HEK293T (cell line): Measurements from ENCODE around the gene NDUFB5.
A peak's percentile ranks its signal among the peaks of the same experiment; 100 is the strongest.

Experiments
- CTCF ChIA-PET: fragments of 350-600 bp; formaldehyde crosslinking; extraction: SDS; loops from one replicate; lab custom pipeline; 2021; ENCODE audit warnings: antibody characterized with exemption, inconsistent platforms; lab: Yijun Ruan, JAX
- POLR2A ChIA-PET: fragments of 350-600 bp; formaldehyde crosslinking; extraction: SDS; loops from one replicate; lab custom pipeline; 2020; ENCODE audit warnings: antibody characterized with exemption, inconsistent platforms; lab: Yijun Ruan, JAX
- DNase-seq: peaks from one replicate; pipeline ENCODE4 v3.0.0; 2012; ENCODE audit warnings: mixed read lengths; ENCODE audit errors: extremely low spot score
- ARNT ChIP-seq: fragments of 450-650 bp; IDR thresholded peaks from 2 replicates; pipeline ENCODE4 v1.6.1; 2017; ENCODE audit warnings: mild to moderate bottlenecking
- BHLHE40 ChIP-seq: fragments of 450-650 bp; IDR thresholded peaks from 2 replicates; pipeline ENCODE4 v1.6.1; 2016; ENCODE audit warnings: mild to moderate bottlenecking, moderate library complexity, borderline replicate concordance
- CTBP1 ChIP-seq: fragments of 450-650 bp; IDR thresholded peaks from 2 replicates; pipeline ENCODE4 v1.6.1; 2016; ENCODE audit warnings: borderline replicate concordance
- ELF4 ChIP-seq: fragments of 450-650 bp; IDR thresholded peaks from 2 replicates; pipeline ENCODE4 v1.6.1; 2017; ENCODE audit warnings: antibody characterized with exemption
- FOXA1 ChIP-seq: fragments of 450-650 bp; IDR thresholded peaks from 2 replicates; pipeline ENCODE4 v1.6.1; 2016; ENCODE audit warnings: mild to moderate bottlenecking
- FOXK2 ChIP-seq: fragments of 450-650 bp; IDR thresholded peaks from 2 replicates; pipeline ENCODE4 v1.6.1; 2016; ENCODE audit warnings: mild to moderate bottlenecking
- FOXM1 ChIP-seq: fragments of 450-650 bp; IDR thresholded peaks from 2 replicates; pipeline ENCODE4 v1.6.1; 2017; ENCODE audit warnings: mild to moderate bottlenecking, borderline replicate concordance
- HDGF ChIP-seq: fragments of 450-650 bp; IDR thresholded peaks from 2 replicates; pipeline ENCODE4 v1.6.1; 2017; ENCODE audit warnings: antibody characterized with exemption, borderline replicate concordance
- L3MBTL2 ChIP-seq: fragments of 450-650 bp; conservative IDR thresholded peaks from 2 replicates; pipeline ENCODE4 v1.6.1; 2016; ENCODE audit warnings: mild to moderate bottlenecking
- LEF1 ChIP-seq: fragments of 450-650 bp; IDR thresholded peaks from 2 replicates; pipeline ENCODE4 v1.6.1; 2017; ENCODE audit warnings: mild to moderate bottlenecking, borderline replicate concordance
- NFRKB ChIP-seq: fragments of 450-650 bp; IDR thresholded peaks from 2 replicates; pipeline ENCODE4 v1.6.1; 2016; ENCODE audit warnings: mild to moderate bottlenecking, moderate library complexity
- SP1 ChIP-seq: fragments of 450-650 bp; IDR thresholded peaks from 2 replicates; pipeline ENCODE4 v1.6.1; 2017
- SUZ12 ChIP-seq: fragments of 450-650 bp; IDR thresholded peaks from 2 replicates; pipeline ENCODE4 v1.6.1; 2016; ENCODE audit warnings: mild to moderate bottlenecking
- TARDBP ChIP-seq: fragments of 450-650 bp; IDR thresholded peaks from 2 replicates; pipeline ENCODE4 v1.6.1; 2016
- ZNF384 ChIP-seq: fragments of 450-650 bp; IDR thresholded peaks from 2 replicates; pipeline ENCODE4 v1.6.1; 2016
- TF ChIP-seq, protein P1 (sequence below): fragments of 450-650 bp; IDR thresholded peaks from 2 replicates; pipeline ENCODE4 v1.6.1; 2016

NDUFB5 gene

DNA sequence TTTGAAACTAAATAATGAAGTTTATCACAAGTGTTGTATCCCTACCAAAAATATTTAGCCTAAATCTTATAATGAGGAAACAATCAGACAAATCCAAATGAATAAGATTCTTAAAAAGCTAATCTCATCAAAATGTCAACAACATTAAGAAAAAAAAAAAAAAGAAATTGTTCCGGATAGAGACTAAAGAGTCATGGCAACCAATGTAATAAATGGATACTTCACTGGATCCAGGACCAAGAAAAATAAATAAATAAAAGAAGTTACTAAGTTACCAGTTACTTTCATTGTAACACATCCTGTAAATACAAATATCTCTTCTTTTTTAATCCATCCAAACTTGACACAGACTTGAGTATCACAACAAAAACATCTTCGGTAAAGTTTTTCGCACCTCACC lies 763 bp upstream of the NDUFB5 start:
- no peak for TF ChIP-seq NFRKB
- TF ChIP-seq ELF4, result no peak
- no peak for TF ChIP-seq LEF1
- TF ChIP-seq CTBP1, result no peak
- TF ChIP-seq FOXM1, result no peak
- TF ChIP-seq TARDBP, result no peak
- TF ChIP-seq ZNF384, result 0 out of 2 replicates have a peak, but pooled peaks have one; percentile 35
- ChIA-PET CTCF (no interaction called here), POLR2A (no interaction called here)
- DNase-seq, result no peak

DNA sequence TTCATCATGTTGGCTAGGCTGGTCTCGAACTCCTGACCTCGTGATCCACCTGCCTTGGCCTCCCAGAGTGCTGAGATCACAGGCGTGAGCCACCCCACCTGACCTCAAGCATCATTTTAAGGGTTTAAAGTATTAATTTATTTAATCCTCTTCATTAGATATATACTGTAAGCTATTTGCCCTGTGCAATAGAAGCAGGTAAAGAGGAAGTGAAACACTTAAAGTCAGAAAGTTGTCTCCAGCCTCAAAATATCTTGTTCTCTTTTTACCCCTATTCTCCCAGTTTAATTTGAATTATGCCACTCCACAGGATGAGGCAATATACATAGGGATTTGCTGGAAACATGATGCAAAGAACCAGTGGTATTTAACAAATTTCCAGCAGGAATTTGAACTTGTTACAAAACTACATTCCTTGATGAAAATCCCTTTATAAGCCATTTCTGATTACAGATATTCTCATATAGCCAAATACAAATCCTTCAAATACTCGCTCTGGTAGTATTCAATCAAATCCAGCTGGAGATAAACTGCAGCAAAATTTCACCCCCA lies 2.0 kb downstream of the NDUFB5 start:
- ChIA-PET CTCF (interaction anchor here (0.6 kb wide), 2 partner anchors 12 to 89 kb away, joined by 3 to 5 read pairs; no protein-coding TSS in a partner anchor), POLR2A (no interaction called here)
- TF ChIP-seq ZNF384 (no peak), FOXM1 (no peak), CTBP1 (no peak), TARDBP (no peak), FOXA1 (no peak)
- DNase-seq, result no peak

DNA sequence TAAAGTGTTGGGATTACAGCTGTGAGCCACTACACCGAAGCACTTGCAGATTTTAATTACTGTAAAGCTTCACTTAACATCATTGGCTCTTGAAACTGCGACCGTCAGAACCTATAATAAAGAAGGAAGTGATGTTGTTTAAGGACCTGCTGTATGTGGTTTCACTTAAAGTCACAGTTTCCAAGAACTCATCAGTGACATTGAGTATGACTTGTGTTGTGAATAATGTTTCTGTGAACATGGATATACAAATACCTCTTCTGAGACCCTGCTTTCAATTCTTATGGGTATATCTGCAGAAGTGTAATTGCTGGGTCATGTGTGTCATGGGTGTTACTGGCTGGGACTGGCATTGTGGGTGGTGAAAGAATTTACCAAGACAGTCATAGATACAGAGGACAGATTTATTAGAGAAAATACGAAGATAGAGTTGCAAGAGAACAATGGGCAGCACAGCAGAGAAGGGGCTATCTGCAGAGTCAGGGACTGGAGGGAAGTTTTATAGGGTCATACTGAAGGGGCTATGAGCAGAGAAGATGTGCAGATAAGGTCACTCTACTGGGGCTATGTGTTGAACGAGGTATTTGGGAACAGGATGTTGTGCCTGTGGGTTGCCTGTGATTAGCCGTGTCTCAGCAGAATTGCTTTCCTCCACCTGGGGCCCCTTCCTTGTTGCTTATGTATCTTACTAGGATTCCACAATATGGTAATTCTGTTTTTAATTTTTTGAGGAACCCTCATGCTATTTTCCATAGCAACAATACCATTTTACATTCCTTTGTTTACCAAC lies 4.5 kb downstream of the NDUFB5 start:
- DNase-seq, result no peak
- TF ChIP-seq BHLHE40 (no peak), HDGF (no peak), FOXM1 (no peak), SUZ12 (no peak), ELF4 (no peak), LEF1 (no peak), NFRKB (no peak), CTBP1 (no peak)
- ChIA-PET CTCF (no interaction called here), POLR2A (no interaction called here)

DNA sequence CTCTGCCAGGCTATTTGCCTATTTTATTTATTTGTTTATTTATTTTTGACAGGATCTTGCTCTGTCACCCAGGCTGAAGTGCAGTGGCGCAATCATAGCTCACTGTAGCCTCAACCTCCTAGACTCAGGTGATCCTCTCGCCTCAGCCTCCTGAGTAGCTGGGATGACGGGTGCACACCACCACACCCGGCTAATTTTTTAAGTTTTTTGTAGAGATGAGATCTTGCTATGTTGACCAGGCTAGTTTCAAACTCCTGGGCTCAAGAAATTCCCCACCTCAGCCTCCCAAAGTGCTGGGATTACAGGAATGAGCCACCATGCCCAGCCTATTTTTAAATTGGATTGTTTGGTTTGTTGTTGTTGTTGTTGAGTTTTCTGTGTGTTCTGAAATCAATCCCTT lies 5.5 kb downstream of the NDUFB5 start:
- TF ChIP-seq FOXA1 (no peak), HDGF (no peak), CTBP1 (no peak), ELF4 (no peak), ARNT (no peak), TARDBP (no peak), FOXK2 (no peak), NFRKB (no peak), BHLHE40 (no peak), ZNF384 (no peak), SP1 (no peak), SUZ12 (no peak)
- TF ChIP-seq, protein P1, sequence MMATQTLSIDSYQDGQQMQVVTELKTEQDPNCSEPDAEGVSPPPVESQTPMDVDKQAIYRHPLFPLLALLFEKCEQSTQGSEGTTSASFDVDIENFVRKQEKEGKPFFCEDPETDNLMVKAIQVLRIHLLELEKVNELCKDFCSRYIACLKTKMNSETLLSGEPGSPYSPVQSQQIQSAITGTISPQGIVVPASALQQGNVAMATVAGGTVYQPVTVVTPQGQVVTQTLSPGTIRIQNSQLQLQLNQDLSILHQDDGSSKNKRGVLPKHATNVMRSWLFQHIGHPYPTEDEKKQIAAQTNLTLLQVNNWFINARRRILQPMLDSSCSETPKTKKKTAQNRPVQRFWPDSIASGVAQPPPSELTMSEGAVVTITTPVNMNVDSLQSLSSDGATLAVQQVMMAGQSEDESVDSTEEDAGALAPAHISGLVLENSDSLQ, result no peak
- POLR2A ChIA-PET, result no interaction called here
- CTCF ChIA-PET, result no interaction called here
- no peak for DNase-seq

DNA sequence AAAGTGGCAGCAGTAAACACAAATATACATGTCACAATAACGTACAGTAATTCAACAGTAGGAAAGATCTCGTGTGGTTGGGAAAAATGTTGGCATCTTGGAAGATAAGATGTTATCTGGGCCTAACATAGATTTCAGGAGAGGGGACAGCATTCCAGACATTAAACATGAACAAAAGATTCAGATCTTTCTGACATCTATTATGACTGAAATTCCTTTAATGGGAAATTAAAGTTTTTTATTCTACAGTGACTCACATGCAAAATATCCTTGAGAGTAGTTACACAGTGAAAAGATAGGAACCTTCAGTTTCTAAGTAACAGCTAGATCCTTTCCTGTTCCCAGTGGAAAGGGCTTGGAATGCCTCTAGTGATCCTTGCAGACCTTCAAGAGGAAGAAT lies 9.2 kb downstream of the NDUFB5 start:
- POLR2A ChIA-PET, result interaction anchor here (1.2 kb wide), 1 partner anchor 9 kb away, joined by 3 read pairs; the partner anchor contains the start of genes MRPL47 and NDUFB5
- CTCF ChIA-PET, result no interaction called here
- DNase-seq, result no peak
- TF ChIP-seq HDGF, result no peak

DNA sequence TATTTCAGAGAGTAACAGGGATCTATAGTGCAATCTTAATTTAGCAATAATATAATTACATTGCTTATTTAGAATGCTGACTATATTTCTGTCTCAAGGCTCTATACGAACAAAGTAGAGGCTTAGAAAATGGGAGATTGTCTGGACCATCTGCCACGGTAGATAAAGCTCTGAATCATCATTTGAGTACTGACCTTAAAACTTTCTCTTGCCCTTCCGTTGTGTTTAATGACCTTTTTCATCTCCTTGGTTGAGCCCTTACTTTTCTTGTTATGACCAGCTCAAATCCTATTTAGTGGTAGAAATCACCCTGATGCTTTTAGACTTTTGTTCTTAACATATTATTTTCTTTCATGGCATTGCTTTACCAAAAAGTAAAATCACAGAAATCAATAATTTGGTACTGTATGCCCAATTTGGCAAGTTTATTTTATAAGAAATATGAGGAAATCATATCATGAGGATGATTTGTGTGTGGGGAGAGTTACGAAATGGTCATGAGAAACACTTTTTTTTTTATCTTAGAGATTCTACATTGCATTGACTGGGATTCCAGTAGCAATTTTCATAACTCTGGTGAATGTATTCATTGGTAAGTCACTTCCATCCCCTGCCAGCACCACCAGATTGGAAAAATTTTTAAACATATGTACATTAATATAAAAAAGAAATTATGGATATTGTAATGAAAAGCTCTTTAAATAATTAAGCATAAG lies 11.0 kb downstream of the NDUFB5 start:
- POLR2A ChIA-PET, result no interaction called here
- CTCF ChIA-PET, result interaction anchor here (0.9 kb wide), 1 partner anchor 34 kb away, joined by 3 read pairs; no protein-coding TSS in a partner anchor
- no peak for DNase-seq
- TF ChIP-seq FOXK2 (no peak), FOXM1 (no peak), SUZ12 (no peak), L3MBTL2 (no peak), ZNF384 (no peak), CTBP1 (no peak), SP1 (no peak), LEF1 (no peak), ARNT (no peak), NFRKB (no peak), ELF4 (no peak), FOXA1 (no peak), TARDBP (no peak), BHLHE40 (no peak), HDGF (no peak)
- TF ChIP-seq, protein P1, result no peak

DNA sequence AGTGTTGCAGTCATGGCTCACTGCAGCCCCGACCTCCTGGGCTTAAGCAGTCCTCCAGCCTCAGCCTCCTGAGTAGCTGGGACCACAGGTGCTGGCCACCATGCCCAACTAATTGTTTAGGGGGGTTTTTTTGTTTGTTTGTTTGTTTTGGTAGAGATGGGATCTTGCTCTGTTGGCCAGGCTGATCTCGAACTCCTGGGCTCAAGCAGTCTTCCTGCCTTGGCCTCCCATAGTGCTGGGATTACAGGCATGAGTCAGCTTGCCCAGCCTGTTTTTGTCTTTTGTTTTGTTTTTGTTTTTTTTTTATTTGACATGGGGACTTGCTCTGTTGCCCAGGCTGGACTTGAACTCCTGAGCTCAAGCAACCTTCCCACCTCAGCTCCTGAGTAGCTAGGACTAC lies 17.4 kb downstream of the NDUFB5 start:
- ChIA-PET CTCF (no interaction called here), POLR2A (no interaction called here)
- no peak for DNase-seq
- TF ChIP-seq FOXA1 (no peak), FOXM1 (no peak), TARDBP (no peak), SP1 (no peak), BHLHE40 (no peak), LEF1 (no peak), FOXK2 (no peak), ARNT (no peak), NFRKB (no peak), CTBP1 (no peak), ELF4 (no peak), ZNF384 (no peak), HDGF (no peak)
- TF ChIP-seq, protein P1, result no peak
